B cell (primary cell): Measurements from ENCODE around the gene FIBCD1.

Source experiments
- EZH2 ChIP-seq: IDR thresholded peaks from 2 replicates; pipeline ENCODE4 v1.6.1; 2012; ENCODE audit warnings: borderline replicate concordance, low read depth, mild to moderate bottlenecking, moderate library complexity, low read length; ENCODE audit not compliant: insufficient read depth, poor library complexity, severe bottlenecking
- TF ChIP-seq, protein P1 (sequence below): fragments of 200-600 bp; IDR thresholded peaks from one replicate; pipeline ENCODE4 v1.8.0; 2022; ENCODE audit warnings: antibody characterized with exemption, mild to moderate bottlenecking

DNA sequence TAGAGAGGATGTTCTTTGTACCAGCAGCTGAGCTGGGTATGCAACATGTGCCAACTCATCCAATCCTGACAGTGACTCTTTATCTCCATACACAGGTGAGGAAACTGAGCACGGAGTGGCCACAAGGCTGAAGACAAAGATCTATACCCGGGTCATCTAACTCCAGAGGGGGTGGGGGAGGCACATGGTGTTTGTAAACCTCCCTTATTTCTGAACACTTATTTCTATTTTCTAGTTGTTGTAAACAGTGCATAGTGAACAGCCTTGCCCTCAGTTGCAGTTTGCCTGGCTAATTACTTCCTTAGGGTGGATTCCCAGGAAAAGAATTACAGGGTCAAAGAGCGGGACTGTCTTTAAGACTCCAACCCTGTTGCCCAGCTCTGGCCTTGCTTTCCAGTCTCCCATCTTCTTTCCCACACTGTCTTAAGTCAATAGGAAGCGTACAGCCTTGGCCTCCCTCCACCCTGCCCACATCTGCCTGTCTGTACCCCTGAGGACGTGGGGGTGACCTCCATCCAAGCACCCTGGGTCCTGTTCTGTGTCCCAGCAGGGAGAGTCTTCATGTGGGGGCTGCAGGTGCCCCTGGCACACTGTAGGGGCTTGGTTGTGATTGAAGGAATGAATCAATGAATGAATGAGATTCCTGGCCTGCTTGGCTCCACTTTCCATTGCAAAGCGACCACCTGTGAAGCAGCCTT is 13.2 kb upstream of the FIBCD1 start:
- TF ChIP-seq, protein P1, sequence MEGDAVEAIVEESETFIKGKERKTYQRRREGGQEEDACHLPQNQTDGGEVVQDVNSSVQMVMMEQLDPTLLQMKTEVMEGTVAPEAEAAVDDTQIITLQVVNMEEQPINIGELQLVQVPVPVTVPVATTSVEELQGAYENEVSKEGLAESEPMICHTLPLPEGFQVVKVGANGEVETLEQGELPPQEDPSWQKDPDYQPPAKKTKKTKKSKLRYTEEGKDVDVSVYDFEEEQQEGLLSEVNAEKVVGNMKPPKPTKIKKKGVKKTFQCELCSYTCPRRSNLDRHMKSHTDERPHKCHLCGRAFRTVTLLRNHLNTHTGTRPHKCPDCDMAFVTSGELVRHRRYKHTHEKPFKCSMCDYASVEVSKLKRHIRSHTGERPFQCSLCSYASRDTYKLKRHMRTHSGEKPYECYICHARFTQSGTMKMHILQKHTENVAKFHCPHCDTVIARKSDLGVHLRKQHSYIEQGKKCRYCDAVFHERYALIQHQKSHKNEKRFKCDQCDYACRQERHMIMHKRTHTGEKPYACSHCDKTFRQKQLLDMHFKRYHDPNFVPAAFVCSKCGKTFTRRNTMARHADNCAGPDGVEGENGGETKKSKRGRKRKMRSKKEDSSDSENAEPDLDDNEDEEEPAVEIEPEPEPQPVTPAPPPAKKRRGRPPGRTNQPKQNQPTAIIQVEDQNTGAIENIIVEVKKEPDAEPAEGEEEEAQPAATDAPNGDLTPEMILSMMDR = no peak
- TF ChIP-seq EZH2 = no peak
